SK-N-SH (cell line): Measurements from ENCODE around the gene FBXW5. TPM values are rescaled to one million over a fixed set of nuclear protein-coding genes. Genes with fewer than 3 reads are reported as not detected.

Experiments used
- CTCF ChIA-PET: fragments of 300-600, 350-600 bp; formaldehyde crosslinking; extraction: SDS; loops from one replicate; lab custom pipeline; 2021; lab: Yijun Ruan, JAX
- POLR2A ChIA-PET: fragments of 350-600 bp; sonication (Branson Sonifier 250); formaldehyde crosslinking; extraction: SDS; loops from one replicate; lab custom pipeline; 2020; ENCODE audit warnings: antibody characterized with exemption, inconsistent platforms; lab: Yijun Ruan, JAX
- DNase-seq: peaks from one replicate; pipeline ENCODE4 v3.0.0; 2012
- H2AFZ ChIP-seq: fragments of 200-600 bp; sonication (generic); 2 replicates; pipeline ENCODE4 v1.8.1; 2016; ENCODE audit warnings: antibody characterized with exemption, mild to moderate bottlenecking, low read depth
- H3F3A ChIP-seq: fragments of 200-600 bp; sonication (generic); replicated peaks from 2 replicates; pipeline ENCODE3; 2016; ENCODE audit warnings: antibody characterized with exemption, mild to moderate bottlenecking; ENCODE audit not compliant: insufficient read depth
- H3K27ac ChIP-seq, 2 experiments: fragments of 200-500 bp in 1 of 2; fragments of 200-600 bp in 1 of 2; sonication (Bioruptor generic) in 1 of 2; sonication (generic), shearing (Covaris generic) in 1 of 2; 2 replicates each; pipeline versions ENCODE4 v1.5.1 to v1.6.1; 2014 to 2016; ENCODE audit warnings: low read depth in 2 of 2, inconsistent platforms in 1 of 2, low read length in 1 of 2, mild to moderate bottlenecking in 1 of 2, mixed read lengths in 1 of 2
- H3K27me3 ChIP-seq: fragments of 200-600 bp; sonication (generic), shearing (Covaris generic); 2 replicates; pipeline ENCODE4 v1.6.1; 2016; ENCODE audit warnings: mixed run types; ENCODE audit not compliant: insufficient read depth
- H3K36me3 ChIP-seq, 2 experiments: fragments of 200-500 bp in 1 of 2; fragments of 200-600 bp in 1 of 2; sonication (Bioruptor generic) in 1 of 2; sonication (generic) in 1 of 2; replicated peaks in 1 of 2; 2 replicates each; pipeline versions ENCODE3 to v1.5.1; 2014 to 2016; ENCODE audit warnings: low read length in 1 of 2, mild to moderate bottlenecking in 1 of 2; ENCODE audit not compliant: insufficient read depth in 2 of 2, control insufficient read depth in 1 of 2
- H3K4me1 ChIP-seq, 2 experiments: fragments of 200-500 bp in 1 of 2; fragments of 200-600 bp in 1 of 2; sonication (Bioruptor generic) in 1 of 2; sonication (generic), shearing (Covaris generic) in 1 of 2; 2 replicates each; pipeline versions ENCODE4 v1.5.1 to v1.6.1; 2014 to 2016; ENCODE audit warnings: low read depth in 1 of 2, low read length in 1 of 2, mixed run types in 1 of 2; ENCODE audit not compliant: insufficient read depth in 2 of 2, control insufficient read depth in 1 of 2
- H3K4me2 ChIP-seq: fragments of 200-600 bp; sonication (generic), shearing (Covaris generic); 2 replicates; pipeline ENCODE4 v1.6.1; 2017; ENCODE audit warnings: mixed run types
- H3K4me3 ChIP-seq, 2 experiments: fragments of 200-500 bp in 1 of 2; fragments of 200-600 bp in 1 of 2; sonication (Bioruptor generic) in 1 of 2; sonication (generic), shearing (Covaris generic) in 1 of 2; 2 replicates each; pipeline versions ENCODE4 v1.5.1 to v1.8.1; 2014 to 2016; ENCODE audit warnings: low read depth in 2 of 2, inconsistent platforms in 1 of 2, low read length in 1 of 2, mild to moderate bottlenecking in 1 of 2, mixed read lengths in 1 of 2, moderate library complexity in 1 of 2
- H3K79me2 ChIP-seq: fragments of 200-600 bp; sonication (generic); 2 replicates; pipeline ENCODE4 v1.8.1; 2017; ENCODE audit warnings: mild to moderate bottlenecking; ENCODE audit not compliant: insufficient read depth
- H3K9ac ChIP-seq: fragments of 200-600 bp; sonication (generic); 2 replicates; pipeline ENCODE4 v1.6.1; 2017; ENCODE audit warnings: mixed run types
- H3K9me2 ChIP-seq: fragments of 200-600 bp; sonication (generic); 2 replicates; pipeline ENCODE4 v1.6.1; 2017; ENCODE audit warnings: mixed run types
- H3K9me3 ChIP-seq: fragments of 200-600 bp; sonication (generic); 2 replicates; pipeline ENCODE4 v1.6.1; 2017; ENCODE audit warnings: mixed run types, mild to moderate bottlenecking, moderate library complexity
- H4K20me1 ChIP-seq: fragments of 200-600 bp; sonication (generic); 2 replicates; pipeline ENCODE4 v1.6.1; 2017; ENCODE audit warnings: mild to moderate bottlenecking, mixed run types; ENCODE audit not compliant: insufficient read depth
- CHD2 ChIP-seq: fragments of 150-350 bp; IDR thresholded peaks from 2 replicates; pipeline ENCODE4 v1.6.1; 2018; ENCODE audit warnings: low read length; ENCODE audit not compliant: partially characterized antibody
- ELF1 ChIP-seq: IDR thresholded peaks from 2 replicates; pipeline ENCODE4 v1.4.0; 2012
- EZH2phosphoT487 ChIP-seq: fragments of 200-600 bp; sonication (generic); IDR thresholded peaks from 2 replicates; pipeline ENCODE4 v1.6.1; 2017; ENCODE audit warnings: low read depth, mixed run types, mild to moderate bottlenecking, antibody characterized with exemption, moderate library complexity, borderline replicate concordance
- FOXM1 ChIP-seq: IDR thresholded peaks from 2 replicates; pipeline ENCODE4 v1.4.0; 2012; ENCODE audit warnings: low read depth, mild to moderate bottlenecking
- GABPA ChIP-seq: IDR thresholded peaks from 2 replicates; pipeline ENCODE4 v1.4.0; 2012; ENCODE audit warnings: low read depth, mild to moderate bottlenecking
- JUND ChIP-seq: IDR thresholded peaks from 2 replicates; pipeline ENCODE4 v1.4.0; 2012
- MXI1 ChIP-seq: IDR thresholded peaks from 2 replicates; pipeline ENCODE4 v1.6.1; 2012; ENCODE audit warnings: mild to moderate bottlenecking, low read depth, low read length, improper control_type of control experiment
- NRF1 ChIP-seq: IDR thresholded peaks from 2 replicates; pipeline ENCODE4 v1.6.1; 2012; ENCODE audit warnings: low read depth, mild to moderate bottlenecking, low read length
- RCOR1 ChIP-seq: fragments of 150-350 bp; IDR thresholded peaks from 2 replicates; pipeline ENCODE4 v1.6.1; 2017; ENCODE audit warnings: antibody characterized with exemption, low read length
- SMC3 ChIP-seq: IDR thresholded peaks from 2 replicates; pipeline ENCODE4 v1.6.1; 2012; ENCODE audit warnings: low read depth, low read length, improper control_type of control experiment
- USF2 ChIP-seq: fragments of 150-350 bp; IDR thresholded peaks from 2 replicates; pipeline ENCODE4 v1.6.1; 2017; ENCODE audit warnings: antibody characterized with exemption, low read length, low read depth, borderline replicate concordance
- WGBS: methylation state at CpG from one replicate; pipeline ENCODE4 v1.1.6; 2017; ENCODE audit warnings: low lambda C conversion rate; 5-methylcytosine and 5-hydroxymethylcytosine counted together
- polyA plus RNA-seq, 3 experiments: library from polyadenylated mRNA; depleted of rRNA; stranded (reverse); fragments of >200 nt; gene quantifications; 2 replicates each; pipeline ENCODE4 v1.2.3, GENCODE V29; 2012
- TF ChIP-seq, protein P1 (sequence below): IDR thresholded peaks from 2 replicates; pipeline ENCODE4 v1.4.0; 2012; ENCODE audit warnings: low read depth, borderline replicate concordance
- TF ChIP-seq, protein P2 (sequence below): fragments of 150-350 bp; IDR thresholded peaks from 2 replicates; pipeline ENCODE4 v1.6.1; 2016; ENCODE audit warnings: mild to moderate bottlenecking, low read depth, low read length
- TF ChIP-seq, protein P3 (sequence below): IDR thresholded peaks from 2 replicates; pipeline ENCODE4; 2012

FBXW5 gene
- polyA plus RNA-seq, 1 of the 3 experiments (the other 2 are of a cell fraction), result 78.9 TPM

DNA sequence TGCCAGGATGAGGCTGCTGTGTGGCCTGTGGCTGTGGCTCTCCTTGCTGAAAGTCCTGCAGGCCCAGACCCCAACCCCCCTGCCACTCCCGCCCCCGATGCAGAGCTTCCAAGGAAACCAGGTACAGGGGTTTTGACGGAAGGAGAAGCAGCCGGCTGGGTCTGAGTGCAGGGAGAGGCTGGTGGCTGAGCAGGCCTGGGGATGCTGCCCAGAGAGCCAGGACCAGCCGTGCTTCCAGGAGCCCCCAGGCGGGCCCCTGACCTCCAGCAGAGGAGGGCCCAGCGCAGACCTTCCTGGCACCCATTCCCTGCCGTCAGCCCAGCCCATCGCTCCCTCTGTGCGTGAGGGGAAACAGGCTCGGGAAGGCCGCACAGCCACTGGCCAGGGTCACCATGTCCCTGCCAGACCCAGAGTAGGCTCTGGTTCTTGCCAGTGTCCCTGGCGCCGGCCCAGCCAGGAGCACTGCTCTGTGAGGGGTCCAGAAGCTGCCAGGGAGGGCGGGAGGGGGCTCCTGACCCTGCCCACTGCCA lies 7.8 kb upstream of the FBXW5 start:
- TF ChIP-seq GABPA, result no peak
- TF ChIP-seq, protein P1, sequence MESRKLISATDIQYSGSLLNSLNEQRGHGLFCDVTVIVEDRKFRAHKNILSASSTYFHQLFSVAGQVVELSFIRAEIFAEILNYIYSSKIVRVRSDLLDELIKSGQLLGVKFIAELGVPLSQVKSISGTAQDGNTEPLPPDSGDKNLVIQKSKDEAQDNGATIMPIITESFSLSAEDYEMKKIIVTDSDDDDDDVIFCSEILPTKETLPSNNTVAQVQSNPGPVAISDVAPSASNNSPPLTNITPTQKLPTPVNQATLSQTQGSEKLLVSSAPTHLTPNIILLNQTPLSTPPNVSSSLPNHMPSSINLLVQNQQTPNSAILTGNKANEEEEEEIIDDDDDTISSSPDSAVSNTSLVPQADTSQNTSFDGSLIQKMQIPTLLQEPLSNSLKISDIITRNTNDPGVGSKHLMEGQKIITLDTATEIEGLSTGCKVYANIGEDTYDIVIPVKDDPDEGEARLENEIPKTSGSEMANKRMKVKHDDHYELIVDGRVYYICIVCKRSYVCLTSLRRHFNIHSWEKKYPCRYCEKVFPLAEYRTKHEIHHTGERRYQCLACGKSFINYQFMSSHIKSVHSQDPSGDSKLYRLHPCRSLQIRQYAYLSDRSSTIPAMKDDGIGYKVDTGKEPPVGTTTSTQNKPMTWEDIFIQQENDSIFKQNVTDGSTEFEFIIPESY, result no peak
- TF ChIP-seq, protein P2, sequence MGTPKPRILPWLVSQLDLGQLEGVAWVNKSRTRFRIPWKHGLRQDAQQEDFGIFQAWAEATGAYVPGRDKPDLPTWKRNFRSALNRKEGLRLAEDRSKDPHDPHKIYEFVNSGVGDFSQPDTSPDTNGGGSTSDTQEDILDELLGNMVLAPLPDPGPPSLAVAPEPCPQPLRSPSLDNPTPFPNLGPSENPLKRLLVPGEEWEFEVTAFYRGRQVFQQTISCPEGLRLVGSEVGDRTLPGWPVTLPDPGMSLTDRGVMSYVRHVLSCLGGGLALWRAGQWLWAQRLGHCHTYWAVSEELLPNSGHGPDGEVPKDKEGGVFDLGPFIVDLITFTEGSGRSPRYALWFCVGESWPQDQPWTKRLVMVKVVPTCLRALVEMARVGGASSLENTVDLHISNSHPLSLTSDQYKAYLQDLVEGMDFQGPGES, result no peak
- TF ChIP-seq EZH2phosphoT487, result no peak
- no peak for TF ChIP-seq NRF1
- TF ChIP-seq, protein P3, sequence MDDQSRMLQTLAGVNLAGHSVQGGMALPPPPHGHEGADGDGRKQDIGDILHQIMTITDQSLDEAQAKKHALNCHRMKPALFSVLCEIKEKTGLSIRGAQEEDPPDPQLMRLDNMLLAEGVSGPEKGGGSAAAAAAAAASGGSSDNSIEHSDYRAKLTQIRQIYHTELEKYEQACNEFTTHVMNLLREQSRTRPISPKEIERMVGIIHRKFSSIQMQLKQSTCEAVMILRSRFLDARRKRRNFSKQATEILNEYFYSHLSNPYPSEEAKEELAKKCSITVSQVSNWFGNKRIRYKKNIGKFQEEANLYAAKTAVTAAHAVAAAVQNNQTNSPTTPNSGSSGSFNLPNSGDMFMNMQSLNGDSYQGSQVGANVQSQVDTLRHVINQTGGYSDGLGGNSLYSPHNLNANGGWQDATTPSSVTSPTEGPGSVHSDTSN, result no peak
- no peak for TF ChIP-seq JUND
- Histone ChIP-seq H3K9me2 (no peaks in the 10 kb centered on the region), H3F3A (no peaks in the 10 kb centered on the region), H3K4me1 (peaks cover 0 to 25% of the 10 kb centered on the region in 2 experiments; a peak in 2 of 4 replicates), H3K4me2 (no peak overlapping the region), H3K9me3 (no peaks in the 10 kb centered on the region), H3K4me3 (no peak overlapping the region), H3K27me3 (no peaks in the 10 kb centered on the region), H4K20me1 (no peaks in the 10 kb centered on the region), H3K27ac (peak overlapping the region in 1 of 2 experiments; percentile 30; a peak in 1 of 4 replicates), H3K36me3 (no peaks in the 10 kb centered on the region), H3K79me2 (no peaks in the 10 kb centered on the region), H2AFZ (no peak overlapping the region), H3K9ac (no peak overlapping the region)
- POLR2A ChIA-PET, result interaction anchor here (1.6 kb wide), 1 partner anchor 25 kb away, joined by 4 read pairs; the partner anchor contains the start of gene PTGDS
- CTCF ChIA-PET, result interaction anchor here (1.4 to 13.2 kb wide), 3 partner anchors 44 to 97 kb away, joined by 4 to 350 read pairs (median 5); partner anchors contain the start of genes ABCA2, CLIC3 and FUT7
- WGBS, result 94% methylated on average over 3 of the region's 15 CpGs
- peak; percentile 61 for DNase-seq

GRCh38 chr9:136951541-136952320 lies 7.2 kb upstream of the FBXW5 start, which contains the start of gene LCN12:
Gene LCN12 (plus strand): TSS chr9:136952273. CDS start chr9:136952328, 55 bp downstream.
- POLR2A ChIA-PET, result interaction anchor here (0.9 to 1.8 kb wide), 6 partner anchors 22 to 77 kb away, joined by 3 to 7 read pairs (median 4); partner anchors contain the start of gene PTGDS
- no peak within 1 kb of the TSS for H3K9ac ChIP-seq
- H3K27ac ChIP-seq, result peak within 1 kb of the TSS in 1 of 2 experiments; percentile 30; a peak in 1 of 4 replicates
- WGBS, result 100% methylated on average over 2 of the region's 14 CpGs
- H3K27me3 ChIP-seq, result no peaks in the 10 kb centered on the region
- H3K4me1 ChIP-seq, result peaks cover 0 to 25% of the 10 kb centered on the region in 2 experiments; a peak in 2 of 4 replicates
- H3K79me2 ChIP-seq, result no peaks in the 10 kb centered on the region
- H3K4me2 ChIP-seq, result no peak within 1 kb of the TSS
- H3K36me3 ChIP-seq, result no peaks in the 10 kb centered on the region
- no peaks in the 10 kb centered on the region for H3F3A ChIP-seq
- H3K9me3 ChIP-seq, result no peaks in the 10 kb centered on the region
- H4K20me1 ChIP-seq, result no peaks in the 10 kb centered on the region
- DNase-seq, result no peak
- no peaks in the 10 kb centered on the region for H3K9me2 ChIP-seq
- H2AFZ ChIP-seq, result no peak within 1 kb of the TSS
- no peak within 1 kb of the TSS for H3K4me3 ChIP-seq
- CTCF ChIA-PET, result interaction anchor here (0.9 to 13.2 kb wide), 6 partner anchors 25 to 160 kb away, joined by 3 to 350 read pairs (median 4); partner anchors contain the start of genes ABCA2, CLIC3 and FUT7
- no peak for TF ChIP-seq RCOR1
- TF ChIP-seq FOXM1, result no peak
- no peak for TF ChIP-seq SMC3
- no peak for TF ChIP-seq CHD2
- no peak for TF ChIP-seq MXI1
- TF ChIP-seq ELF1, result no peak
- TF ChIP-seq USF2, result no peak
- TF ChIP-seq, protein P1, result no peak
